HL-60 (cell line): Measurements from ENCODE around the gene EIF1.

Experiments
- DNase-seq, 2 experiments: peaks; one replicate each; pipeline ENCODE4 v3.0.0-alpha.2; 2010 to 2020; ENCODE audit warnings: low read depth in 1 of 2, low spot score in 1 of 2
- H3K27ac ChIP-seq: fragments of 250-450 bp; sonication (Bioruptor Pico); replicated peaks from 2 replicates; pipeline ENCODE4 v1.5.1; 2020; ENCODE audit warnings: mild to moderate bottlenecking, moderate library complexity
- H3K27me3 ChIP-seq: fragments of 250-450 bp; sonication (Bioruptor Pico); 2 replicates; pipeline ENCODE4 v1.5.1; 2021; ENCODE audit warnings: mild to moderate bottlenecking, moderate library complexity; ENCODE audit not compliant: insufficient read depth, poor library complexity, severe bottlenecking
- H3K4me3 ChIP-seq: replicated peaks from 2 replicates; pipeline ENCODE4 v1.5.1; 2011; ENCODE audit warnings: mild to moderate bottlenecking, control low read depth, low read length; ENCODE audit not compliant: insufficient read depth
- GABPA ChIP-seq: IDR thresholded peaks from 2 replicates; pipeline ENCODE4 v1.6.1; 2012; ENCODE audit warnings: low read depth
- POLR2AphosphoS5 ChIP-seq: IDR thresholded peaks from 2 replicates; pipeline ENCODE4 v1.6.1; 2012; ENCODE audit warnings: low read depth
- REST ChIP-seq: IDR thresholded peaks from 2 replicates; pipeline ENCODE4 v1.6.1; 2012; ENCODE audit warnings: low read depth; ENCODE audit not compliant: insufficient replicate concordance
- SPI1 ChIP-seq: IDR thresholded peaks from 2 replicates; pipeline ENCODE4 v1.6.1; 2012; ENCODE audit warnings: low read depth, mild to moderate bottlenecking, borderline replicate concordance
- TF ChIP-seq, protein P1 (sequence below): IDR thresholded peaks from one replicate; pipeline ENCODE4 v1.5.1; 2011; ENCODE audit warnings: low read length, control low read depth, inconsistent platforms; ENCODE audit not compliant: insufficient read depth

The EIF1 gene

DNA sequence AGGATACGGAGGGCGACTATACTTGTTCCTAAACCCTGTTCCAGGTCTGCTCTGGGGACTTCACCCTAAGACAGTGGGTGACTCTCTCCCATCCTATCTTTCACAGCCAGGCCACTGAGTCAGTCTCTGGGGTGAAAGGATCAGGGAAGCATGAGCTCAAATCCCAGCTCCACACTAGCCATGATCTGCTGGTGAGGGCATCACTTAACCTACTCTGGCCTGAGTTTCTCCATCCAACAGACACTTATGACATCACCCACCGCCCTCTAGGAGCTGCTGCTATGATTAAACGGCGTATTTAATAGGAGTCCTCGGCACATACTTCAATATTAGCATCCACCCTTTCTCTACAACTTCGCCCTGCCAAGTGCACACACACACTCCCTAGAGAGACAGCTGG lies 33.5 kb downstream of the EIF1 start:
- DNase-seq: no peak
- H3K27ac ChIP-seq: no peak overlapping the region
- no peak overlapping the region for H3K4me3 ChIP-seq
- TF ChIP-seq GABPA: no peak
- no peaks in the 10 kb centered on the region for H3K27me3 ChIP-seq

GRCh38 chr17:41723801-41724475 lies 35.3 kb downstream of the EIF1 start:
- H3K4me3 ChIP-seq: no peak overlapping the region
- H3K27me3 ChIP-seq: no peaks in the 10 kb centered on the region
- no peak for DNase-seq
- H3K27ac ChIP-seq: no peak overlapping the region
- TF ChIP-seq, protein P1, sequence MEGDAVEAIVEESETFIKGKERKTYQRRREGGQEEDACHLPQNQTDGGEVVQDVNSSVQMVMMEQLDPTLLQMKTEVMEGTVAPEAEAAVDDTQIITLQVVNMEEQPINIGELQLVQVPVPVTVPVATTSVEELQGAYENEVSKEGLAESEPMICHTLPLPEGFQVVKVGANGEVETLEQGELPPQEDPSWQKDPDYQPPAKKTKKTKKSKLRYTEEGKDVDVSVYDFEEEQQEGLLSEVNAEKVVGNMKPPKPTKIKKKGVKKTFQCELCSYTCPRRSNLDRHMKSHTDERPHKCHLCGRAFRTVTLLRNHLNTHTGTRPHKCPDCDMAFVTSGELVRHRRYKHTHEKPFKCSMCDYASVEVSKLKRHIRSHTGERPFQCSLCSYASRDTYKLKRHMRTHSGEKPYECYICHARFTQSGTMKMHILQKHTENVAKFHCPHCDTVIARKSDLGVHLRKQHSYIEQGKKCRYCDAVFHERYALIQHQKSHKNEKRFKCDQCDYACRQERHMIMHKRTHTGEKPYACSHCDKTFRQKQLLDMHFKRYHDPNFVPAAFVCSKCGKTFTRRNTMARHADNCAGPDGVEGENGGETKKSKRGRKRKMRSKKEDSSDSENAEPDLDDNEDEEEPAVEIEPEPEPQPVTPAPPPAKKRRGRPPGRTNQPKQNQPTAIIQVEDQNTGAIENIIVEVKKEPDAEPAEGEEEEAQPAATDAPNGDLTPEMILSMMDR: no peak
- no peak for TF ChIP-seq REST
- TF ChIP-seq POLR2AphosphoS5: no peak

- no peak for DNase-seq
- H3K4me3 ChIP-seq: no peak overlapping the region
- TF ChIP-seq REST (no peak), POLR2AphosphoS5 (no peak), SPI1 (no peak), GABPA (no peak)
- TF ChIP-seq, protein P1: no peak
Measured at GRCh38 chr17:41724476-41725050, 35.9 kb downstream of the EIF1 start.

GRCh38 chr17:41725134-41725533 lies 36.4 kb downstream of the EIF1 start:
- Histone ChIP-seq H3K4me3 (no peak overlapping the region), H3K27me3 (no peaks in the 10 kb centered on the region), H3K27ac (no peak overlapping the region)
- TF ChIP-seq POLR2AphosphoS5: no peak
- no peak for TF ChIP-seq SPI1
- TF ChIP-seq, protein P1: no peak
- TF ChIP-seq GABPA: no peak
- TF ChIP-seq REST: no peak
- no peak for DNase-seq

More at GRCh38 chr17:41724476-41725050, 35.9 kb downstream of the EIF1 start:
- Histone ChIP-seq H3K27me3 (no peaks in the 10 kb centered on the region), H3K27ac (no peak overlapping the region)
